ENCODE measurements around the gene PLA2G6.

DNA sequence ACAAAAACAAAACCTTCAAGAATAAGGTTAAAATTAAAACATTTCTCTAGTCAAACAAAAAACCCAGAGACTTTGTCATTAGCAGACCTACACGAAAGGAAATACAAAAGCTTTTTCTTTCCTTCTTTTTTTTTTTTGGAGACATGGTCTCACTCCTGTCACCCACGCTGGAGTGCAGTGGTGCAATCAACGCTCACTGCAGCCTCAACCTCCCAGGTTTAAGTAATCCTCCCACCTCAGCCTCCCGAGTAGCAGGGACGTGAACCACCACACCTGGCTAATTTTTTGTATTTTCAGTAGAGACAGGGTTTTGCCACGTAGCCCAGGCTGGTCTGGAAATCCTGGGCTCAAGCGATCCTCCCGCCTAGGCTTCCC is 30.5 kb downstream of the PLA2G6 start:
- TF ChIP-seq, protein P1, sequence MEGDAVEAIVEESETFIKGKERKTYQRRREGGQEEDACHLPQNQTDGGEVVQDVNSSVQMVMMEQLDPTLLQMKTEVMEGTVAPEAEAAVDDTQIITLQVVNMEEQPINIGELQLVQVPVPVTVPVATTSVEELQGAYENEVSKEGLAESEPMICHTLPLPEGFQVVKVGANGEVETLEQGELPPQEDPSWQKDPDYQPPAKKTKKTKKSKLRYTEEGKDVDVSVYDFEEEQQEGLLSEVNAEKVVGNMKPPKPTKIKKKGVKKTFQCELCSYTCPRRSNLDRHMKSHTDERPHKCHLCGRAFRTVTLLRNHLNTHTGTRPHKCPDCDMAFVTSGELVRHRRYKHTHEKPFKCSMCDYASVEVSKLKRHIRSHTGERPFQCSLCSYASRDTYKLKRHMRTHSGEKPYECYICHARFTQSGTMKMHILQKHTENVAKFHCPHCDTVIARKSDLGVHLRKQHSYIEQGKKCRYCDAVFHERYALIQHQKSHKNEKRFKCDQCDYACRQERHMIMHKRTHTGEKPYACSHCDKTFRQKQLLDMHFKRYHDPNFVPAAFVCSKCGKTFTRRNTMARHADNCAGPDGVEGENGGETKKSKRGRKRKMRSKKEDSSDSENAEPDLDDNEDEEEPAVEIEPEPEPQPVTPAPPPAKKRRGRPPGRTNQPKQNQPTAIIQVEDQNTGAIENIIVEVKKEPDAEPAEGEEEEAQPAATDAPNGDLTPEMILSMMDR (IDR thresholded peaks at IDR 0.05), result no peak
- TF ChIP-seq POLR2A (IDR thresholded peaks at IDR 0.05), result no peak

Data from lower leg skin (tissue), 3 donors.